ENCODE measurements around the gene RUVBL2.

DNA sequence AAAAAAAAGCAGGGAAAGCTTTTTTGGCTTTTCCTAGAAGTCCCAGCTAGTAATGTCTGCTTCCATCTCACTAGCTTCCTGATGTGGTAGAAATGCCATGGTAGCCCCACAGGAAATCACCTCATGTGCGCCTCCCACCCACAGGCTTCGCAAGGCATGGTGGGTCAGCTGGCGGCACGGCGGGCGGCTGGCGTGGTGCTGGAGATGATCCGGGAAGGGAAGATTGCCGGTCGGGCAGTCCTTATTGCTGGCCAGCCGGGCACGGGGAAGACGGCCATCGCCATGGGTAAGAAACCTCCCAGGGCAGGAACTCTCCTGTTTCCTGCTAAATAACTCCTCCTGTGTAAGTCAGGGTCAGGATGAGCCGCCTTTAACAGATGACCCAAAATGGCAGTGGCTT is 10.4 kb downstream of the RUVBL2 start:
- TF ChIP-seq, protein P1, sequence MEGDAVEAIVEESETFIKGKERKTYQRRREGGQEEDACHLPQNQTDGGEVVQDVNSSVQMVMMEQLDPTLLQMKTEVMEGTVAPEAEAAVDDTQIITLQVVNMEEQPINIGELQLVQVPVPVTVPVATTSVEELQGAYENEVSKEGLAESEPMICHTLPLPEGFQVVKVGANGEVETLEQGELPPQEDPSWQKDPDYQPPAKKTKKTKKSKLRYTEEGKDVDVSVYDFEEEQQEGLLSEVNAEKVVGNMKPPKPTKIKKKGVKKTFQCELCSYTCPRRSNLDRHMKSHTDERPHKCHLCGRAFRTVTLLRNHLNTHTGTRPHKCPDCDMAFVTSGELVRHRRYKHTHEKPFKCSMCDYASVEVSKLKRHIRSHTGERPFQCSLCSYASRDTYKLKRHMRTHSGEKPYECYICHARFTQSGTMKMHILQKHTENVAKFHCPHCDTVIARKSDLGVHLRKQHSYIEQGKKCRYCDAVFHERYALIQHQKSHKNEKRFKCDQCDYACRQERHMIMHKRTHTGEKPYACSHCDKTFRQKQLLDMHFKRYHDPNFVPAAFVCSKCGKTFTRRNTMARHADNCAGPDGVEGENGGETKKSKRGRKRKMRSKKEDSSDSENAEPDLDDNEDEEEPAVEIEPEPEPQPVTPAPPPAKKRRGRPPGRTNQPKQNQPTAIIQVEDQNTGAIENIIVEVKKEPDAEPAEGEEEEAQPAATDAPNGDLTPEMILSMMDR (tag by site-specific recombination; IDR thresholded peaks at IDR 0.05), result no peak
- TF ChIP-seq GFI1B (tag by site-specific recombination; IDR thresholded peaks at IDR 0.05) (no peak), ZNF18 (tag by site-specific recombination; IDR thresholded peaks at IDR 0.05) (no peak), ATF2 (tag by site-specific recombination; IDR thresholded peaks at IDR 0.05; ENCODE audit: low read depth) (no peak), ZNF26 (tag by site-specific recombination; IDR thresholded peaks at IDR 0.05) (no peak), GLI4 (tag by site-specific recombination; IDR thresholded peaks at IDR 0.05) (no peak), ZNF175 (tag by site-specific recombination; IDR thresholded peaks at IDR 0.05) (no peak)
- TF ChIP-seq, protein P2, sequence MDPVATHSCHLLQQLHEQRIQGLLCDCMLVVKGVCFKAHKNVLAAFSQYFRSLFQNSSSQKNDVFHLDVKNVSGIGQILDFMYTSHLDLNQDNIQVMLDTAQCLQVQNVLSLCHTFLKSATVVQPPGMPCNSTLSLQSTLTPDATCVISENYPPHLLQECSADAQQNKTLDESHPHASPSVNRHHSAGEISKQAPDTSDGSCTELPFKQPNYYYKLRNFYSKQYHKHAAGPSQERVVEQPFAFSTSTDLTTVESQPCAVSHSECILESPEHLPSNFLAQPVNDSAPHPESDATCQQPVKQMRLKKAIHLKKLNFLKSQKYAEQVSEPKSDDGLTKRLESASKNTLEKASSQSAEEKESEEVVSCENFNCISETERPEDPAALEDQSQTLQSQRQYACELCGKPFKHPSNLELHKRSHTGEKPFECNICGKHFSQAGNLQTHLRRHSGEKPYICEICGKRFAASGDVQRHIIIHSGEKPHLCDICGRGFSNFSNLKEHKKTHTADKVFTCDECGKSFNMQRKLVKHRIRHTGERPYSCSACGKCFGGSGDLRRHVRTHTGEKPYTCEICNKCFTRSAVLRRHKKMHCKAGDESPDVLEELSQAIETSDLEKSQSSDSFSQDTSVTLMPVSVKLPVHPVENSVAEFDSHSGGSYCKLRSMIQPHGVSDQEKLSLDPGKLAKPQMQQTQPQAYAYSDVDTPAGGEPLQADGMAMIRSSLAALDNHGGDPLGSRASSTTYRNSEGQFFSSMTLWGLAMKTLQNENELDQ (tag by site-specific recombination; IDR thresholded peaks at IDR 0.05; ENCODE audit: low read depth), result no peak
- TF ChIP-seq, protein P3, sequence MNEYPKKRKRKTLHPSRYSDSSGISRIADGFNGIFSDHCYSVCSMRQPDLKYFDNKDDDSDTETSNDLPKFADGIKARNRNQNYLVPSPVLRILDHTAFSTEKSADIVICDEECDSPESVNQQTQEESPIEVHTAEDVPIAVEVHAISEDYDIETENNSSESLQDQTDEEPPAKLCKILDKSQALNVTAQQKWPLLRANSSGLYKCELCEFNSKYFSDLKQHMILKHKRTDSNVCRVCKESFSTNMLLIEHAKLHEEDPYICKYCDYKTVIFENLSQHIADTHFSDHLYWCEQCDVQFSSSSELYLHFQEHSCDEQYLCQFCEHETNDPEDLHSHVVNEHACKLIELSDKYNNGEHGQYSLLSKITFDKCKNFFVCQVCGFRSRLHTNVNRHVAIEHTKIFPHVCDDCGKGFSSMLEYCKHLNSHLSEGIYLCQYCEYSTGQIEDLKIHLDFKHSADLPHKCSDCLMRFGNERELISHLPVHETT (tag by site-specific recombination; IDR thresholded peaks at IDR 0.05), result no peak
- TF ChIP-seq, protein P4, sequence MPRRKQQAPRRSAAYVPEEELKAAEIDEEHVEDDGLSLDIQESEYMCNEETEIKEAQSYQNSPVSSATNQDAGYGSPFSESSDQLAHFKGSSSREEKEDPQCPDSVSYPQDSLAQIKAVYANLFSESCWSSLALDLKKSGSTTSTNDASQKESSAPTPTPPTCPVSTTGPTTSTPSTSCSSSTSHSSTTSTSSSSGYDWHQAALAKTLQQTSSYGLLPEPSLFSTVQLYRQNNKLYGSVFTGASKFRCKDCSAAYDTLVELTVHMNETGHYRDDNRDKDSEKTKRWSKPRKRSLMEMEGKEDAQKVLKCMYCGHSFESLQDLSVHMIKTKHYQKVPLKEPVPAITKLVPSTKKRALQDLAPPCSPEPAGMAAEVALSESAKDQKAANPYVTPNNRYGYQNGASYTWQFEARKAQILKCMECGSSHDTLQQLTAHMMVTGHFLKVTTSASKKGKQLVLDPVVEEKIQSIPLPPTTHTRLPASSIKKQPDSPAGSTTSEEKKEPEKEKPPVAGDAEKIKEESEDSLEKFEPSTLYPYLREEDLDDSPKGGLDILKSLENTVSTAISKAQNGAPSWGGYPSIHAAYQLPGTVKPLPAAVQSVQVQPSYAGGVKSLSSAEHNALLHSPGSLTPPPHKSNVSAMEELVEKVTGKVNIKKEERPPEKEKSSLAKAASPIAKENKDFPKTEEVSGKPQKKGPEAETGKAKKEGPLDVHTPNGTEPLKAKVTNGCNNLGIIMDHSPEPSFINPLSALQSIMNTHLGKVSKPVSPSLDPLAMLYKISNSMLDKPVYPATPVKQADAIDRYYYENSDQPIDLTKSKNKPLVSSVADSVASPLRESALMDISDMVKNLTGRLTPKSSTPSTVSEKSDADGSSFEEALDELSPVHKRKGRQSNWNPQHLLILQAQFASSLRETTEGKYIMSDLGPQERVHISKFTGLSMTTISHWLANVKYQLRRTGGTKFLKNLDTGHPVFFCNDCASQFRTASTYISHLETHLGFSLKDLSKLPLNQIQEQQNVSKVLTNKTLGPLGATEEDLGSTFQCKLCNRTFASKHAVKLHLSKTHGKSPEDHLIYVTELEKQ (tag by site-specific recombination; IDR thresholded peaks at IDR 0.05; ENCODE audit: borderline replicate concordance), result no peak
